Panc1 (cell line): ENCODE results near the gene EFL1.

Experiments used
- CTCF ChIP-seq: fragments of 450-650 bp; IDR thresholded peaks from 2 replicates; pipeline ENCODE4 v1.5.1; 2017; ENCODE audit warnings: mild to moderate bottlenecking
- POLR2AphosphoS5 ChIP-seq: IDR thresholded peaks from 2 replicates; pipeline ENCODE4 v1.6.1; 2012; ENCODE audit warnings: mild to moderate bottlenecking, low read depth, low read length, moderate library complexity
- SIN3A ChIP-seq: IDR thresholded peaks from 2 replicates; pipeline ENCODE4 v1.6.1; 2012; ENCODE audit warnings: low read depth, mild to moderate bottlenecking, low read length, moderate library complexity, borderline replicate concordance; ENCODE audit not compliant: insufficient read depth
- TCF7L2 ChIP-seq: IDR thresholded peaks from 2 replicates; pipeline ENCODE4 v1.6.1; 2011; ENCODE audit warnings: mild to moderate bottlenecking, low read depth, low read length, inconsistent platforms
- TF ChIP-seq, protein P1 (sequence below), 2 experiments: IDR thresholded peaks; 2 replicates each; pipeline ENCODE4 v1.6.1; 2011 to 2012; ENCODE audit warnings: low read depth in 2 of 2, control low read depth in 1 of 2, low read length in 1 of 2, mild to moderate bottlenecking in 1 of 2, moderate library complexity in 1 of 2; ENCODE audit not compliant: insufficient read depth in 1 of 2

DNA sequence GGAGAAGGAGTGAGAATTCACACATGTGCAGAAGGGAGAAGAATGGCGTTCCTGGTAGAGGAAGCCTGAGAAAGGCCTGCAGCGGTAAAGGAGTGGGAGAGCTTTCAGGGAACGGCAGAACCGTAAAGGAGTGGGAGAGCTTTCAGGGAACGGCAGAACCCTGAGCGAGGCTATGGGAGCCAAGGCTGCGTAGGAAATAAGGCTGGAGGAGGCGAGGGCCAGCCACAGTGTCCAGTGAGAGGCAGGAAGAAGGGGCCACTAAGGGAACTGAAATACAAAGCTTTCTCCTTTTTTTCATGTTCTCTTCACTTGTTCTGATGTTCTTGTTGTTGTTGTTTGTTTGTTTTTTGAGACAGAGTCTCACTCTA lies 45.2 kb upstream of the EFL1 start:
- TF ChIP-seq CTCF (no peak), SIN3A (no peak), TCF7L2 (no peak), POLR2AphosphoS5 (no peak)
- TF ChIP-seq, protein P1, sequence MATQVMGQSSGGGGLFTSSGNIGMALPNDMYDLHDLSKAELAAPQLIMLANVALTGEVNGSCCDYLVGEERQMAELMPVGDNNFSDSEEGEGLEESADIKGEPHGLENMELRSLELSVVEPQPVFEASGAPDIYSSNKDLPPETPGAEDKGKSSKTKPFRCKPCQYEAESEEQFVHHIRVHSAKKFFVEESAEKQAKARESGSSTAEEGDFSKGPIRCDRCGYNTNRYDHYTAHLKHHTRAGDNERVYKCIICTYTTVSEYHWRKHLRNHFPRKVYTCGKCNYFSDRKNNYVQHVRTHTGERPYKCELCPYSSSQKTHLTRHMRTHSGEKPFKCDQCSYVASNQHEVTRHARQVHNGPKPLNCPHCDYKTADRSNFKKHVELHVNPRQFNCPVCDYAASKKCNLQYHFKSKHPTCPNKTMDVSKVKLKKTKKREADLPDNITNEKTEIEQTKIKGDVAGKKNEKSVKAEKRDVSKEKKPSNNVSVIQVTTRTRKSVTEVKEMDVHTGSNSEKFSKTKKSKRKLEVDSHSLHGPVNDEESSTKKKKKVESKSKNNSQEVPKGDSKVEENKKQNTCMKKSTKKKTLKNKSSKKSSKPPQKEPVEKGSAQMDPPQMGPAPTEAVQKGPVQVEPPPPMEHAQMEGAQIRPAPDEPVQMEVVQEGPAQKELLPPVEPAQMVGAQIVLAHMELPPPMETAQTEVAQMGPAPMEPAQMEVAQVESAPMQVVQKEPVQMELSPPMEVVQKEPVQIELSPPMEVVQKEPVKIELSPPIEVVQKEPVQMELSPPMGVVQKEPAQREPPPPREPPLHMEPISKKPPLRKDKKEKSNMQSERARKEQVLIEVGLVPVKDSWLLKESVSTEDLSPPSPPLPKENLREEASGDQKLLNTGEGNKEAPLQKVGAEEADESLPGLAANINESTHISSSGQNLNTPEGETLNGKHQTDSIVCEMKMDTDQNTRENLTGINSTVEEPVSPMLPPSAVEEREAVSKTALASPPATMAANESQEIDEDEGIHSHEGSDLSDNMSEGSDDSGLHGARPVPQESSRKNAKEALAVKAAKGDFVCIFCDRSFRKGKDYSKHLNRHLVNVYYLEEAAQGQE (IDR thresholded peaks at IDR 0.05; ENCODE audit: insufficient read depth in 1 of 2, low read depth in 2 of 2, low read length in 1 of 2) = no peak
